ENCODE measurements around the gene ELF5. TPM values are rescaled to one million over a fixed set of nuclear protein-coding genes. Genes with fewer than 3 reads are reported as not detected.
A peak's percentile ranks its signal among the peaks of the same experiment; 100 is the strongest.

The ELF5 gene
- total RNA-seq, 1 experiment from 2014 or later: 0.61 TPM

DNA sequence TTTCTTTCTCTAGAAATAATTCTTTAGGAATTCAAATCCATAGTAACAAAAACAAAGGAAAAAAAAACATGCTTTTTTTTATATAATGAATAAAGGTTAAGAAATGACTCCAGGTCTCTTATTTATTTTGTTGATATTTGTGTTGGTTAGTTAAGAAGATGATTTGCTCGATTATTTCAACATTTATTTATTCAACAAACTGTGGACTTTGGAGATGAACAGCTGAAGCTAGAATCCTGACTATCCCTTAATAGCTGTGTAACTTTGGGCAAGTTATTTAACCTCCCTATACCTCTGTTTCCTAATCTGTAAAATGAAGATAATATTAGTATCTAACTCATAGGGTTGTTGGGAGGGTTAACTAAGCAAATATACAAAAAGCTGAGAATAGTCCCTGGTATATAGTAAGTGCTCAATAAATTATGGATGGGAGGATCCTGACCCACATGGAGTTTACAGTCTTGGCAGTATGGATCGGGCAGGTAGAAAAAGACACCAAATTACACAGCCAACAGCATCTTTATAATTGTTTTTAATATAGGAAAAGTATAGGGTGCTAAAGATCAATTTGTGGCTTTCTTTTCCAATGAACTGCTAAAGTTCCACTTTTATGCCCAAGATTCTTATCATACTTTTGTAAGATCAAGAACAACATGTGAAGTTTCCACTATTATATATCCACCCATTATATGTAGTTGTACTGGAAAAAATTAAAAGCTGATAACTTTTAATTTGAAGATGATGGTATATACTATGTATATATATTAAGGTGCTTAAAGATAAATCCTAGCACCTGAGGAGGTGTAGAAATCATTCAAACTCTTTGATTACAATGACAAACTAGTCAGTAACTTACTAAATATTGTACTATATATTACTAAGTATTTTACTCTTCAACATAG, 76.1 kb downstream of the ELF5 start:
- peaks cover 6% of the 10 kb centered on the region; the same call in 1 of the 2 replicates for H3K9me3 ChIP-seq (ENCODE audit: insufficient read depth, low read depth)

DNA sequence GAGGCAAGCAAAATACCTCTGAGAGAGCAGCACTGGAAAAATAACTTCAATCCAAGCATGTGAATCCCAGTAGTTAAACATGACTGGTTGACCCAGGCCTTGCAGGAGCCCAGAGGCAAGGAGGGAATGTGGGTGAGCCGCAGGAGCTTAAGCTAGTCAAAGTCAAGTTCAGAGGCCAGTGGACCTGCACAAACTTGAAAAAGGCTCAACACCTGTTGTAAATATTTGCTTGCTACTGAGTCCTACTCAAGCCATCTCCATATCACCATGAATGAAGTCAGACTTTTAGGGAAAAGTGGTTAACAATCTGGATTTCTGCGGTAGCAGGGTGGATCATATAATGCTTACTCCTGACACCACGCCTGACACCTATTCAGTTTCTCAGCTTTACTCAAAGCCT, 79.7 kb downstream of the ELF5 start:
- Histone ChIP-seq H3K4me2 (no peak overlapping the region), H2AFZ (no peak overlapping the region), H3K27me3 (ENCODE audit: insufficient read depth, low read depth) (no peaks in the 10 kb centered on the region), H3K9me3 (ENCODE audit: insufficient read depth, low read depth) (no peaks in the 10 kb centered on the region), H3K36me3 (ENCODE audit: low read depth) (no peaks in the 10 kb centered on the region), H3K4me1 (replicated peaks; ENCODE audit: insufficient read depth) (peaks cover 15% of the 10 kb centered on the region), H4K20me1 (ENCODE audit: insufficient read depth) (no peaks in the 10 kb centered on the region), H3K27ac (no peak overlapping the region), H3K4me3 (no peak overlapping the region), H3K79me2 (ENCODE audit: low read depth) (0 out of 2 replicates have a peak, but pooled peaks cover under 1% of the 10 kb centered on the region), H3K9me2 (ENCODE audit: insufficient read depth) (no peaks in the 10 kb centered on the region), H3F3A (ENCODE audit: insufficient read depth, low read depth) (peaks cover 4% of the 10 kb centered on the region; the same call in 1 of the 2 replicates)
- BruUV-seq (replicated peaks): no TSS peak
- TF ChIP-seq, protein P1, sequence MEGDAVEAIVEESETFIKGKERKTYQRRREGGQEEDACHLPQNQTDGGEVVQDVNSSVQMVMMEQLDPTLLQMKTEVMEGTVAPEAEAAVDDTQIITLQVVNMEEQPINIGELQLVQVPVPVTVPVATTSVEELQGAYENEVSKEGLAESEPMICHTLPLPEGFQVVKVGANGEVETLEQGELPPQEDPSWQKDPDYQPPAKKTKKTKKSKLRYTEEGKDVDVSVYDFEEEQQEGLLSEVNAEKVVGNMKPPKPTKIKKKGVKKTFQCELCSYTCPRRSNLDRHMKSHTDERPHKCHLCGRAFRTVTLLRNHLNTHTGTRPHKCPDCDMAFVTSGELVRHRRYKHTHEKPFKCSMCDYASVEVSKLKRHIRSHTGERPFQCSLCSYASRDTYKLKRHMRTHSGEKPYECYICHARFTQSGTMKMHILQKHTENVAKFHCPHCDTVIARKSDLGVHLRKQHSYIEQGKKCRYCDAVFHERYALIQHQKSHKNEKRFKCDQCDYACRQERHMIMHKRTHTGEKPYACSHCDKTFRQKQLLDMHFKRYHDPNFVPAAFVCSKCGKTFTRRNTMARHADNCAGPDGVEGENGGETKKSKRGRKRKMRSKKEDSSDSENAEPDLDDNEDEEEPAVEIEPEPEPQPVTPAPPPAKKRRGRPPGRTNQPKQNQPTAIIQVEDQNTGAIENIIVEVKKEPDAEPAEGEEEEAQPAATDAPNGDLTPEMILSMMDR (conservative IDR thresholded peaks at IDR 0.05): no peak
- no peak for TF ChIP-seq EZH2 (IDR thresholded peaks at IDR 0.05; ENCODE audit: low read depth)
- peak in 1 of 2 experiments; percentile 23 for DNase-seq
- CTCF ChIA-PET: no interaction called here
- POLR2A ChIA-PET (ENCODE audit: unreplicated experiment): no interaction called here
- intact Hi-C loops (cut with micrococcal nuclease; ENCODE audit: unreplicated experiment): no loop called here

More for the DNA sequence above, 76.1 kb downstream of the ELF5 start:
- Histone ChIP-seq H3K4me2 (peak overlapping the region; percentile 99), H3K36me3 (ENCODE audit: low read depth) (peaks cover 12% of the 10 kb centered on the region; the same call in 1 of the 2 replicates), H3K4me3 (peak overlapping the region; percentile 90), H3K27me3 (ENCODE audit: insufficient read depth, low read depth) (no peaks in the 10 kb centered on the region), H4K20me1 (ENCODE audit: insufficient read depth) (peaks cover 4% of the 10 kb centered on the region), H3K79me2 (ENCODE audit: low read depth) (peaks cover 36% of the 10 kb centered on the region), H3K27ac (no peak overlapping the region), H2AFZ (no peak overlapping the region), H3K4me1 (replicated peaks; ENCODE audit: insufficient read depth) (peaks cover 20% of the 10 kb centered on the region), H3K9me2 (ENCODE audit: insufficient read depth) (no peaks in the 10 kb centered on the region), H3F3A (ENCODE audit: insufficient read depth, low read depth) (no peaks in the 10 kb centered on the region)
- CTCF ChIA-PET: interaction anchor here (1.6 kb wide), 1 partner anchor 71 kb away, joined by 4 read pairs; no protein-coding TSS in a partner anchor
- no TSS peak for BruUV-seq (replicated peaks)
- no peak for TF ChIP-seq EZH2 (IDR thresholded peaks at IDR 0.05; ENCODE audit: low read depth)
- TF ChIP-seq, protein P1 (conservative IDR thresholded peaks at IDR 0.05): no peak
- no peak for DNase-seq
- intact Hi-C loops (cut with micrococcal nuclease; ENCODE audit: unreplicated experiment): loop anchor here (2.0 to 5.0 kb wide), 2 partner anchors 40 to 67 kb away; no protein-coding TSS in a partner anchor
- POLR2A ChIA-PET (ENCODE audit: unreplicated experiment): interaction anchor here (0.9 to 1.0 kb wide), 2 partner anchors 9 to 41 kb away, joined by 3 to 5 read pairs; no protein-coding TSS in a partner anchor

DNA sequence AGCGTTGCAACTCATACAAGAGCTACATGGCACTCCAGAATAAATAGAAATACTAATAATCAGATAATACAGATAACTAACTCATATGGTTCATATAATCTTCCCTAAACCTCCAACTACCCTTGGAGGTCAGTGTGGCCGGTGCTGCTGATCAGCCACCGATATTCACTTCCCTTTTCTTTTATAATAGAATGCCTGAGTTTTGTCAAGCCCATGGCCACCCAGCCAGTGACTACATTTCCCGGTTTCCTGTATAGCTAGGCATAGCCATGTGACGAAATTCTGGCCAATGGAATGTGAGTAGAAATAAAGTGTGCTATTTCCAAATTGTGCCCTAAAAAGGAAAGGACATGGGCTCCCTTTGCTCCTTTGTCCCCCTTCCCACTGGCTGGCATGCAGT, 80.8 kb downstream of the ELF5 start:
- DNase-seq: peak in 1 of 2 experiments; percentile 8
- no TSS peak for BruUV-seq (replicated peaks)
- Histone ChIP-seq H3K4me1 (replicated peaks; ENCODE audit: insufficient read depth) (peaks cover 21% of the 10 kb centered on the region), H3K27ac (no peak overlapping the region), H3K9me2 (ENCODE audit: insufficient read depth) (no peaks in the 10 kb centered on the region), H3F3A (ENCODE audit: insufficient read depth, low read depth) (peaks cover 13% of the 10 kb centered on the region), H2AFZ (no peak overlapping the region), H3K36me3 (ENCODE audit: low read depth) (no peaks in the 10 kb centered on the region), H3K79me2 (ENCODE audit: low read depth) (no peaks in the 10 kb centered on the region), H3K9me3 (ENCODE audit: insufficient read depth, low read depth) (no peaks in the 10 kb centered on the region), H4K20me1 (ENCODE audit: insufficient read depth) (no peaks in the 10 kb centered on the region), H3K27me3 (ENCODE audit: insufficient read depth, low read depth) (no peaks in the 10 kb centered on the region), H3K4me3 (no peak overlapping the region), H3K4me2 (no peak overlapping the region)
- POLR2A ChIA-PET (ENCODE audit: unreplicated experiment): no interaction called here
- no peak for TF ChIP-seq EZH2 (IDR thresholded peaks at IDR 0.05; ENCODE audit: low read depth)
- TF ChIP-seq, protein P1 (conservative IDR thresholded peaks at IDR 0.05): no peak
- CTCF ChIA-PET: interaction anchor here (0.7 kb wide), 1 partner anchor 22 kb away, joined by 4 read pairs; no protein-coding TSS in a partner anchor
- intact Hi-C loops (cut with micrococcal nuclease; ENCODE audit: unreplicated experiment): no loop called here

Data from PC-9 (cell line).